GM23248 (cell line): ENCODE data around the gene APBA1.

Experiments
- EZH2 ChIP-seq: fragments of 200-600 bp; sonication (generic); IDR thresholded peaks from 2 replicates; pipeline ENCODE4 v1.6.1; 2018; ENCODE audit warnings: antibody characterized with exemption, mild to moderate bottlenecking; ENCODE audit not compliant: insufficient read depth, poor library complexity, severe bottlenecking
- EZH2phosphoT487 ChIP-seq: fragments of 200-600 bp; sonication (generic); IDR thresholded peaks from 2 replicates; pipeline ENCODE4 v1.6.1; 2018; ENCODE audit warnings: antibody characterized with exemption, moderate library complexity, mild to moderate bottlenecking, low read depth; ENCODE audit not compliant: insufficient read depth

DNA sequence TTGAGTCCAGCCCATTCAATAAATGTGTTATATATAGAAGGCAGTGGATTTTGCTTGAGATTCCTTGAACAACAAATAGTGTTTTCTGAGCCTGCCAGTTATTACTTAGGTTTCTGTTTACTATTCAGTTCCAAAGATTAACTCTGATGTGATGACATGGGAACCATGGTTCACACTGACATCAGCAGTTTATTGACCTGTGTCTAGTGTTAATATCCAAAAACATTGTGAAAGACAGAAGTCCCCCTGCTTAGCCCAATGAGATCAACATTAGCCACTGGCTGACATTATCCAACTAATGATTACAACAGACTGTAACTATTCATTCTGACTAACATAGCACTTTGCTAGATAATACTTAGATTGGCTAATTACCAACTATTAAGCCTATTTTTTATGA is 14.9 kb downstream of the APBA1 start:
- TF ChIP-seq EZH2phosphoT487 = no peak
- TF ChIP-seq EZH2 = no peak
